OCI-LY1 (cell line): ENCODE data around the gene LIMCH1.

Experiments used
- H2AFZ ChIP-seq: fragments of 200-600 bp; sonication (generic), shearing (Covaris generic); 2 replicates; pipeline ENCODE4 v1.6.0; 2014; ENCODE audit warnings: antibody characterized with exemption, mild to moderate bottlenecking, low read length
- H3F3A ChIP-seq: fragments of 200-600 bp; sonication (generic), shearing (Covaris generic); 2 replicates; pipeline ENCODE4 v1.6.0; 2014; ENCODE audit warnings: mild to moderate bottlenecking, antibody characterized with exemption, low read length, moderate library complexity; ENCODE audit not compliant: insufficient read depth
- H3K27ac ChIP-seq: fragments of 200-600 bp; sonication (generic); 2 replicates; pipeline ENCODE4 v1.5.1; 2014; ENCODE audit warnings: low read length, mixed run types, mild to moderate bottlenecking, low read depth; ENCODE audit not compliant: poor library complexity, severe bottlenecking
- H3K27me3 ChIP-seq: fragments of 200-600 bp; sonication (generic); 2 replicates; pipeline ENCODE4 v1.6.0; 2014; ENCODE audit warnings: antibody characterized with exemption, mild to moderate bottlenecking, low read length, moderate library complexity; ENCODE audit not compliant: insufficient read depth
- H3K36me3 ChIP-seq: fragments of 200-600 bp; sonication (generic); 2 replicates; pipeline ENCODE4 v1.6.1; 2014; ENCODE audit warnings: mild to moderate bottlenecking, antibody characterized with exemption, low read length, moderate library complexity, mixed read lengths; ENCODE audit not compliant: insufficient read depth
- H3K4me1 ChIP-seq: fragments of 200-600 bp; sonication (generic); 2 replicates; pipeline ENCODE4 v1.5.1; 2014; ENCODE audit warnings: mild to moderate bottlenecking, low read length, moderate library complexity; ENCODE audit not compliant: insufficient read depth, severe bottlenecking
- H3K4me2 ChIP-seq: fragments of 200-600 bp; sonication (generic), shearing (Covaris generic); 2 replicates; pipeline ENCODE4 v1.6.1; 2014; ENCODE audit warnings: low read length
- H3K4me3 ChIP-seq: fragments of 200-600 bp; sonication (generic); 2 replicates; pipeline ENCODE4 v1.5.1; 2014; ENCODE audit warnings: low read length, low read depth, mild to moderate bottlenecking, mixed read lengths; ENCODE audit not compliant: poor library complexity, severe bottlenecking
- H3K79me2 ChIP-seq: fragments of 200-600 bp; shearing (Covaris generic); 2 replicates; pipeline ENCODE4 v1.6.1; 2016; ENCODE audit warnings: mixed run types, low read length, mixed read lengths; ENCODE audit not compliant: insufficient read depth
- H3K9ac ChIP-seq: fragments of 200-600 bp; sonication (generic), shearing (Covaris generic); 2 replicates; pipeline ENCODE4 v1.6.1; 2014; ENCODE audit warnings: mild to moderate bottlenecking, low read length, mixed read lengths
- H3K9me2 ChIP-seq: fragments of 200-600 bp; sonication (generic), shearing (Covaris generic); 2 replicates; pipeline ENCODE4 v1.6.1; 2014; ENCODE audit warnings: low read depth, mild to moderate bottlenecking, low read length, mixed read lengths
- H3K9me3 ChIP-seq: fragments of 200-600 bp; shearing (Covaris generic); 2 replicates; pipeline ENCODE4 v1.6.1; 2014; ENCODE audit warnings: low read length, mixed read lengths
- H4K20me1 ChIP-seq: fragments of 200-600 bp; sonication (generic), shearing (Covaris generic); 2 replicates; pipeline ENCODE4 v1.6.0; 2016; ENCODE audit warnings: mild to moderate bottlenecking, low read length; ENCODE audit not compliant: insufficient read depth
- CTCF ChIP-seq: fragments of 200-600 bp; sonication (generic), shearing (Covaris generic); IDR thresholded peaks from 2 replicates; pipeline ENCODE4 v1.5.1; 2017; ENCODE audit warnings: mild to moderate bottlenecking, antibody characterized with exemption, low read length, moderate library complexity, mixed read lengths
- EZH2 ChIP-seq: fragments of 200-600 bp; sonication (generic), shearing (Covaris generic); IDR thresholded peaks from 2 replicates; pipeline ENCODE4 v1.8.0; 2017; ENCODE audit warnings: borderline replicate concordance, mixed run types, mild to moderate bottlenecking, antibody characterized with exemption, low read length, moderate library complexity, mixed read lengths

LIMCH1 gene

GRCh38 chr4:41744572-41745291, 206.8 kb downstream of the LIMCH1 start:
- no peaks in the 10 kb centered on the region for H3K27me3 ChIP-seq

GRCh38 chr4:41745292-41746024, 207.5 kb downstream of the LIMCH1 start:
- H3F3A ChIP-seq, result no peaks in the 10 kb centered on the region
- H3K4me1 ChIP-seq, result no peaks in the 10 kb centered on the region
- no peak for TF ChIP-seq EZH2
- no peak for TF ChIP-seq CTCF
- no peaks in the 10 kb centered on the region for H3K36me3 ChIP-seq
- no peaks in the 10 kb centered on the region for H4K20me1 ChIP-seq
- no peaks in the 10 kb centered on the region for H3K27me3 ChIP-seq
- no peaks in the 10 kb centered on the region for H3K79me2 ChIP-seq
- no peak overlapping the region for H2AFZ ChIP-seq
- no peak overlapping the region for H3K4me2 ChIP-seq
- H3K9me3 ChIP-seq, result no peaks in the 10 kb centered on the region
- H3K9ac ChIP-seq, result no peak overlapping the region
- H3K4me3 ChIP-seq, result no peak overlapping the region
- no peaks in the 10 kb centered on the region for H3K9me2 ChIP-seq
- H3K27ac ChIP-seq, result no peak overlapping the region

More at GRCh38 chr4:41744572-41745291, 206.8 kb downstream of the LIMCH1 start:
- H2AFZ ChIP-seq, result no peak overlapping the region
- no peaks in the 10 kb centered on the region for H3K36me3 ChIP-seq
- H3K79me2 ChIP-seq, result no peaks in the 10 kb centered on the region
- no peak overlapping the region for H3K9ac ChIP-seq
- no peak overlapping the region for H3K27ac ChIP-seq
- no peak overlapping the region for H3K4me3 ChIP-seq
- H4K20me1 ChIP-seq, result no peaks in the 10 kb centered on the region
- no peaks in the 10 kb centered on the region for H3K9me2 ChIP-seq
- no peak for TF ChIP-seq EZH2
- no peak for TF ChIP-seq CTCF
- H3K4me1 ChIP-seq, result no peaks in the 10 kb centered on the region
- no peaks in the 10 kb centered on the region for H3F3A ChIP-seq
- H3K4me2 ChIP-seq, result no peak overlapping the region
- no peaks in the 10 kb centered on the region for H3K9me3 ChIP-seq

GRCh38 chr4:41746025-41746439, 208.1 kb downstream of the LIMCH1 start:
- Histone ChIP-seq H3K9ac (no peak overlapping the region), H3K79me2 (no peaks in the 10 kb centered on the region), H3K4me1 (no peaks in the 10 kb centered on the region), H3K27ac (no peak overlapping the region), H3F3A (no peaks in the 10 kb centered on the region), H3K4me3 (no peak overlapping the region), H3K9me3 (no peaks in the 10 kb centered on the region), H3K4me2 (no peak overlapping the region), H2AFZ (no peak overlapping the region), H3K9me2 (no peaks in the 10 kb centered on the region), H3K36me3 (no peaks in the 10 kb centered on the region), H3K27me3 (no peaks in the 10 kb centered on the region), H4K20me1 (no peaks in the 10 kb centered on the region)
- TF ChIP-seq EZH2, result no peak
- no peak for TF ChIP-seq CTCF
